IMR-90 (cell line): ENCODE results near the gene DMAC2. TPM values are rescaled to one million over a fixed set of nuclear protein-coding genes. Genes with fewer than 3 reads are reported as not detected.
"Not testable (repeated sequence)": the region's sequence is repeated elsewhere in the genome, so short reads cannot be mapped to it uniquely, and the experiment has no call there.

Experiments used
- ATAC-seq: fragments of 200-7000 bp; cut with Tn5 transposase; 2 replicates; pipeline ENCODE4 v1.9.1; 2020; ENCODE audit warnings: low read depth, mild to moderate bottlenecking, moderate library complexity
- BruUV-seq: library from RNA; stranded (reverse); fragments of 400-500 nt; replicated peaks from 2 replicates; lab custom pipeline; 2021; lab: Mats Ljungman, UMichigan
- CTCF ChIA-PET: fragments of 300-600 bp; formaldehyde crosslinking; extraction: SDS; loops from one replicate; lab custom pipeline; 2021; ENCODE audit warnings: antibody characterized with exemption; lab: Yijun Ruan, JAX
- POLR2A ChIA-PET: fragments of 300-600 bp; sonication (Branson Sonifier 250); formaldehyde crosslinking; loops from one replicate; lab custom pipeline; 2022; ENCODE audit warnings: antibody characterized with exemption; ENCODE audit not compliant: unreplicated experiment; lab: Charles Lee
- DNase-seq: peaks from one replicate; pipeline ENCODE4 v3.0.0; 2013
- H2AFZ ChIP-seq: replicated peaks from 2 replicates; pipeline ENCODE3; 2013; ENCODE audit warnings: low read length, mild to moderate bottlenecking; ENCODE audit not compliant: poor library complexity
- H2AK5ac ChIP-seq: 2 replicates; pipeline ENCODE4 v1.6.1; 2013; ENCODE audit warnings: low read depth, low read length, inconsistent platforms
- H2AK9ac ChIP-seq: replicated peaks from 2 replicates; pipeline ENCODE3; 2013; ENCODE audit warnings: mild to moderate bottlenecking, low read depth, low read length, moderate library complexity; ENCODE audit not compliant: poor library complexity
- H2BK120ac ChIP-seq: 2 replicates; pipeline ENCODE4 v1.6.1; 2013; ENCODE audit warnings: low read depth, low read length, inconsistent platforms
- H2BK15ac ChIP-seq: 3 replicates; pipeline ENCODE4 v1.6.1; 2013; ENCODE audit warnings: low read depth, low read length, inconsistent platforms
- H2BK20ac ChIP-seq: 2 replicates; pipeline ENCODE4 v1.6.1; 2013; ENCODE audit warnings: low read depth, mild to moderate bottlenecking, inconsistent platforms, low read length, moderate library complexity
- H2BK5ac ChIP-seq: 2 replicates; pipeline ENCODE4 v1.6.1; 2013; ENCODE audit warnings: mild to moderate bottlenecking, low read depth, low read length, inconsistent platforms; ENCODE audit not compliant: poor library complexity, severe bottlenecking
- H3K14ac ChIP-seq: replicated peaks from 2 replicates; pipeline ENCODE4 v1.6.1; 2013; ENCODE audit warnings: low read depth, low read length, inconsistent platforms
- H3K18ac ChIP-seq: 2 replicates; pipeline ENCODE4 v1.6.1; 2013; ENCODE audit warnings: low read depth, low read length, control low read depth
- H3K23ac ChIP-seq: 2 replicates; pipeline ENCODE4 v1.6.1; 2013; ENCODE audit warnings: low read depth, low read length, inconsistent platforms
- H3K27ac ChIP-seq: 2 replicates; pipeline ENCODE4 v1.5.1; 2013; ENCODE audit warnings: mild to moderate bottlenecking, control low read depth, low read length; ENCODE audit not compliant: insufficient read depth
- H3K27me3 ChIP-seq: 2 replicates; pipeline ENCODE4 v1.6.1; 2013; ENCODE audit warnings: low read length; ENCODE audit not compliant: control insufficient read depth, insufficient read depth
- H3K36me3 ChIP-seq: 2 replicates; pipeline ENCODE4 v1.6.1; 2013; ENCODE audit warnings: low read length, mixed read lengths; ENCODE audit not compliant: control insufficient read depth, insufficient read depth
- H3K4ac ChIP-seq: 2 replicates; pipeline ENCODE4 v1.6.1; 2013; ENCODE audit warnings: low read depth, low read length, inconsistent platforms
- H3K4me1 ChIP-seq: 2 replicates; pipeline ENCODE4 v1.6.1; 2013; ENCODE audit warnings: low read length, mixed read lengths; ENCODE audit not compliant: control insufficient read depth, insufficient read depth
- H3K4me2 ChIP-seq: 2 replicates; pipeline ENCODE4 v1.6.1; 2013; ENCODE audit warnings: low read depth, mild to moderate bottlenecking, control low read depth, low read length, moderate library complexity
- H3K4me3 ChIP-seq: 2 replicates; pipeline ENCODE4 v1.5.1; 2013; ENCODE audit warnings: low read depth, mild to moderate bottlenecking, control low read depth, low read length, moderate library complexity; ENCODE audit not compliant: insufficient read depth
- H3K56ac ChIP-seq: 2 replicates; pipeline ENCODE4 v1.6.1; 2013; ENCODE audit warnings: low read length, inconsistent platforms; ENCODE audit not compliant: insufficient read depth; ENCODE audit errors: extremely low read depth
- H3K79me1 ChIP-seq, 2 experiments: 2 replicates each; pipeline ENCODE4 v1.6.1; 2013; ENCODE audit warnings: low read length in 2 of 2, inconsistent platforms in 1 of 2, low read depth in 1 of 2
- H3K9ac ChIP-seq: 2 replicates; pipeline ENCODE4 v1.6.1; 2013; ENCODE audit warnings: low read depth, low read length, control low read depth
- H3K9me1 ChIP-seq: 2 replicates; pipeline ENCODE4 v1.6.1; 2013; ENCODE audit warnings: low read length, inconsistent platforms; ENCODE audit not compliant: insufficient read depth
- H3K9me3 ChIP-seq: 2 replicates; pipeline ENCODE4 v1.6.1; 2013; ENCODE audit warnings: low read length; ENCODE audit not compliant: control insufficient read depth, insufficient read depth
- H4K20me1 ChIP-seq: 2 replicates; pipeline ENCODE4 v1.6.1; 2013; ENCODE audit warnings: low read length, inconsistent platforms; ENCODE audit not compliant: insufficient read depth
- H4K5ac ChIP-seq: 2 replicates; pipeline ENCODE4 v1.6.1; 2013; ENCODE audit warnings: mild to moderate bottlenecking, low read depth, low read length, control low read depth
- H4K8ac ChIP-seq, 2 experiments: 2 replicates each; pipeline ENCODE4 v1.6.1; 2013; ENCODE audit warnings: low read depth in 2 of 2, low read length in 2 of 2, control low read depth in 1 of 2, inconsistent platforms in 1 of 2
- H4K91ac ChIP-seq: 2 replicates; pipeline ENCODE4 v1.6.1; 2013; ENCODE audit warnings: low read depth, low read length, inconsistent platforms; ENCODE audit not compliant: insufficient read depth
- WGBS, 2 experiments: methylation state at CpG; one replicate each; pipeline versions ENCODE4 v1.1.5 to v1.1.7; 2013; ENCODE audit warnings: missing lambda C conversion rate in 2 of 2; ENCODE audit not compliant: insufficient read length in 1 of 2; ENCODE audit errors: extremely low coverage in 2 of 2; 5-methylcytosine and 5-hydroxymethylcytosine counted together
- dilution Hi-C: fragments of 300-500 bp; cut with HindIII; formaldehyde crosslinking; loops from one replicate; pipeline ENCODE4 v1.14.3; 2018; ENCODE audit warnings: low sequenced_read_pairs; ENCODE audit not compliant: unreplicated experiment
- in situ Hi-C: fragments of 300-500 bp; cut with MboI; formaldehyde crosslinking; loops from 3 replicates; pipeline ENCODE4 v1.14.3; 2019; ENCODE audit warnings: low sequenced_read_pairs, inconsistent platforms, mixed read lengths
- intact Hi-C: fragments of 100-400 bp; cut with micrococcal nuclease; formaldehyde crosslinking; loops from 2 replicates; pipeline ENCODE4 v1.10.0; 2022
- polyA plus RNA-seq, 3 experiments: library from polyadenylated mRNA; depleted of rRNA; stranded (reverse); fragments of >200 nt; gene quantifications; 2 replicates each; pipeline ENCODE4 v1.2.3, GENCODE V29; 2012; ENCODE audit warnings: low replicate concordance in 1 of 3
- total RNA-seq: library from RNA; depleted of rRNA; stranded (reverse); fragments of >200 nt; gene quantifications from 2 replicates; pipeline ENCODE4 v1.2.3, GENCODE V29; 2012

Gene DMAC2
- total and polyA plus RNA-seq, 2 of the 4 experiments (the other 2 are of a cell fraction), result 52.5 to 72.2 TPM

DNA sequence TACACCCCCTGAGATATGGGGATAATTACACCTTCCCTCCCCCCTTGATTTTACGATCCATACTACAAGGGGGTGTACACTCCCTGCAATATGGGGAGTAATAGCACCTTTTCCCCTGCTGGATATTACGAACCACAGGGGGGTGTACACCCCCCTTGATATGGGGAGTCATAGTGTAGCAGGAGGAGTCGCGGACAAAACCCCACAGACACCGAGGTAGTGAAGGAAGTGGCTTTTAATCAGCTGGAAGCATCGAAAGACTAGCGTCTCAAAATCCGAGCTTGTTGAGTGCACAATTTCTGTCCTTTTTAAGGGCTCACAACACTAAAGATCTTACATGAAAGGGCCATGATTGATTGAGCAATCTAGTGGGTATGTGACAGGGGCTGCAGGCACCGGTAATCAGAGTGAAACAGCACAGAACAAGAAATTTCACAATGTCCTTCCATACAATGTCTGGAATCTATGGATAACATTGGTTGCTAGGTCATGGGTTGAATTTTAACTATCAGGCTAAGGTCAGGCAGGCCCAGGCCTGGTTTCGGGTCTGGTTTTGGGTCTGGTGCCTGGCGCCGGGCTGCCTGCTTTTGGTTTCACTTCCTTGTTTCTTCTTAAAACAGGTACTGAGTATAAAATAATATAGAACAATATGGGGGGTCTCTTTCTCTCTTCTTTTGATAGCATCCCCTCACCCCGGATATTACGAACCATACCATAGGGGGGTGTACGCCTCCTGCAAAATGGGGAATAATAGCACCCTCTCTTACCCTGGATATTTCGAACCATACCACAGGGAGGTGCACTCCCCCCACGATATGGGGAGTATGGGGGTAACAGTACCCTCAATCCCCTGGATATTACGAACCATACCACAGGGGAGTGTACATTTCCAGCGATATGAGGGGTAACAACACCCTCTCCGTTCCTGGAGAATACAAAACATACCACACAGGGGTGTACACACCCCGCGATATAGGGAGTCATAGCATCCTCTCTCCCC, 23.8 kb upstream of the DMAC2 start:
- H2AK9ac ChIP-seq, H4K20me1 ChIP-seq, H3K27me3 ChIP-seq, dilution Hi-C loops, CTCF ChIA-PET, H3K9me1 ChIP-seq, H4K8ac ChIP-seq, DNase-seq, BruUV-seq, H3K18ac ChIP-seq, H3K27ac ChIP-seq, intact Hi-C loops, in situ Hi-C loops, H3K79me1 ChIP-seq, ATAC-seq, H4K5ac ChIP-seq, H3K36me3 ChIP-seq, H3K4me1 ChIP-seq, H3K4me2 ChIP-seq, H3K9ac ChIP-seq, H2BK120ac ChIP-seq, H3K23ac ChIP-seq, H3K9me3 ChIP-seq, H2BK5ac ChIP-seq, H3K4me3 ChIP-seq, H2AK5ac ChIP-seq, H2AFZ ChIP-seq, POLR2A ChIA-PET, H2BK15ac ChIP-seq, H4K91ac ChIP-seq, H2BK20ac ChIP-seq, H3K14ac ChIP-seq, H3K4ac ChIP-seq, H3K56ac ChIP-seq: not testable (repeated sequence)
- 53% methylated on average over 3 of the region's 22 CpGs; no CpG with 5 or more reads in 1 of the 2 experiments for WGBS, 2 experiments
